Fibroblast of skin of back (primary cell): ENCODE data around the gene PHRF1.

Experiments used
- DNase-seq: peaks from one replicate; pipeline ENCODE4 v3.0.0-alpha.2; 2013

Gene PHRF1

DNA sequence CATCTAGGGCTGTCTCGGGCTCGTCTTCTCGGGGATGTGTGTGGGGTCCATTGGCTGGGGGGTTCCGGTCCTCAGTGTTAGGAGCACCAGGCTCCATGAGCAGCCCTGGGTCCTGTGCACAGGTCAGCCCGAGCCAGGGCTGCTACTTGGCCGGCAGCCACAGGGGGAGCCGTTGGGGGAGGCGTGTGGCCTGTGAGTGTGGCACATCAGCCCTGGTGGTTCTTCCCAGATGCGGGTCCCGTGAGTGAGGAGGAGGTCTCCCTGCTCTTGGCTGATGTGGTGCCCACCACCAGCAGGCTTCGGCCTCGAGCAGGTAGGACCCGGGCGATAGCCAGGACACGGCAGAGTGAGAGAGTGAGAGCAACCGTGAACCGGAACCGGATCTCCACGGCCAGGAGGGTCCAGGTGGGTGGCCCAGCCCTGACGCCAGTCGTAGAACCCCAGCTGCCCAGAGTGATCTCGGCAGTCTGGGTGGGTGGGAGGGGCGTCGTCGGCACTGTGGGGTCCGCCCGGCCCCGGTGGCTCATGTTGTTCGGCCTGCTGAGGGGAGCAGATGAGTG lies 21.0 kb downstream of the PHRF1 start:
- no peak for DNase-seq

DNA sequence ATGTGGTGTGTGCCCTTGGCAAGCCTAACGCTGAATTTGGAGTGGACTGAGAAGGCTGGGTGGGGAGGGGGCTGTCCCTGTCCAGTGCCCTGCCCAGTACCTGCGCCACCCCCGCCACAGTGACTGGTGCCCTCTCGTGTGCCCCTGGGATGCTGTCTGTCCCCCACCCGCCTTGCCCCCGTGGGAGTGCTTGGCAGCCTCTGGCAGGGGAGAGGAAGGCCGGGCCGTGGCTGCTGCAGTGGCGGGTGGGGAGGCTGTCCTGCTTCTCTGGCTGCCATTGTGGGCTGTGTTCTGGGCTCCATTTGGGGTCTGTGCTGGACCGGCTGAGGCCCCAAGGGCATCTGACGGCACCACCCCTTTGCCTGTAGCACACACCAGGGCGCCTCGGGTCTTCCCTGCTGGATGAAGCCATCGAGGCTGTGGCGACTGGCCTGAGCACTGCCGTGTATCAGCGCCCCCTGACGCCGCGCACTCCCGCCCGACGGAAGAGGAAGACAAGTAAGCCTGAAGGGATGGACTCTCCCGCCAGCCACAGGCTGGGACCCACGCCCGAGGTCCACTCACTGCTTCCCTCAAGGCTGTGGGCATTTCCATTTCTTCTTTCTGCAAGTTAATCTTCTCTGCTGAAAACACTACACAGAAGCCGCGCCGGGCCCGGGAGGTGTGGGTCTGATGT lies 21.9 kb downstream of the PHRF1 start:
- DNase-seq = no peak

DNA sequence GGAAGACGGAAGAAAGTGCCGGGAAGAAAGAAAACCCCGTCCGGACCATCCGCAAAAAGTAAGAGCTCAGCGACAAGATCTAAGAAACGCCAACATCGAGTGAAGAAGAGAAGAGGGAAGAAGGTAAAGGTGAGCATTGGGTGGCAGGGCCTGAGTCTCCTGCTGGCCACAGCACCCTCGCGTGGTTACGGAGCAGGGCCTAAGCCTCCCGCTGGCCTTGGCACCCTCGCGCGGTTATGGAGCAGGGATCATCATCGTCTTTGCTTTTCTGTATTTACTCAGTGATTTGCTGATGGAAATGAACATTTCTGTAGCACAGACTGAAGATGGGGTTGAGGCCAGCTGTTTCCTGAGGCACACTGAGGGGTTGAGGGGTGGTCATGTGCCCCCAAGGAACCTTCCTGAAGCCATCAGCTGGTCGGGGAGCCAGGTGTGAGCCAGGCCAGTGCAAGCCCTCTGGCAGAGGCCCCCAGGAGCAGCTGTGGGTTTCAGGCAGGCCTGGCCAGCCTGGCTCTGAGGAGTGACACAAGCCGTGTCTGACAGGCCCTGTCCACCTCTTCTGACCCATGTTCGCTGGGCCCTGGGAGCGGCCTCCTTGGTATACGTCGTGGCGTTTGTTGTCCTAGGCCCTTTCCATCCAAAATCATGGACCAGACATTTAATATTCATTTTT lies 25.4 kb downstream of the PHRF1 start:
- DNase-seq = no peak

DNA sequence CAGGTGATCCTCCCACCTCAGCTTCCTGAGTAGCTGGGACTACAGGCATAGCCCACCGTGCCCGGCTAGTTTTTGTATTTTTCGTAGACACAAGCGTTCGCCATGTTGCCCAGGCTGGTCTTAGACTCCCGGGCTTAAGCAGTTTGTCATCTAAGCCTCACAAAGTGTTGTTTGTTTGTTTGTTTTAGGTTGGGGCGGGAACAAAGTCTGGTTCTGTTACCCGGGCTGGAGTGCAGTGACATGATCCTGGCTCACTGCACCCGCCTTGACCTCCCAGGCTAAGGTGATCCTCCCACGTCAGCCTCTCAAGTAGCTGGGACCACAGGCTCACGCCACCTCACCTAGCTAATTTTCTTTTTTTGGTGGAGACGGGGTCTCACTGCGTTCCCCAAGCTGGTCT lies 26.9 kb downstream of the PHRF1 start:
- DNase-seq = no peak

DNA sequence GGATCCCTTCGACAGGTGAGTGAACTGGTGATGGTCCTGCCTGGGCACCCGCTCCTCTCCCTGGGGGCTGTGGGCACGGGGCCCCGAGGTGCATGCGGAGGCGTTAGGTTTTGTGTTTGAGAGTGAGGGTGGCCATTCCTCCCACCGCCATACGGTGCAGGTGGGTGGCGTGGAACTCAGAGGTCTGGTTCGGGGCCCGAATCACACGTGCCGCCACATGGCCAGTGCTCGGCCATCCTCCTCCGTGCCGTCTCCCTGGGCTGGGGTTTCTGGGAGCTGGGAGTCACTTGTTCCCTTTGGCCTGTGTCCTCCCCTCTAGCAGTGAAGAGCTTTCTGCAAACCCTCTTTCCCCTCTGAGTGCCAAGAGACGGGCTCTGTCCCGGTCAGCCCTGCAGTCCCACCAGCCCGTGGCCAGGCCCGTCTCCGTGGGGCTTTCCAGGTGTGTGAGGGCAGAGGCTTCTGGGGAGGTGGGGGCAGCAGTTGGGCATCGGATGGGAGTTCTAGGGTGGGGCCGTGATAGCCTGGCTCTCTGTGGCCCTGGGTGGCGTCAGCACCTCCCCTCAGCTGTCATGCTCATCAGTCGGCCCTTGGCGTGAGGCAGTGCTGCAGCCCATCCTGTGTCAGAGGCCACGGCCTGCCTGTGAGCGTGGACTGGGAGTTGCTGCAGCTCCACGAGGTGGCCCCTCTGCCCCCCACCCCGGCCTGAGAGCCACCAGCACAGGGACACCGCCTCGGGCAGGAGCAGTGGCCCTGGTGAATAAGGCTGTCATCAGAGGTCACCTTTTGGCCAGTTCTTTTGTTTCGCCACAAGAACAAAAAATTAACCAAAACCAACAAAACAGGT lies 29.2 kb downstream of the PHRF1 start:
- DNase-seq = no peak

DNA sequence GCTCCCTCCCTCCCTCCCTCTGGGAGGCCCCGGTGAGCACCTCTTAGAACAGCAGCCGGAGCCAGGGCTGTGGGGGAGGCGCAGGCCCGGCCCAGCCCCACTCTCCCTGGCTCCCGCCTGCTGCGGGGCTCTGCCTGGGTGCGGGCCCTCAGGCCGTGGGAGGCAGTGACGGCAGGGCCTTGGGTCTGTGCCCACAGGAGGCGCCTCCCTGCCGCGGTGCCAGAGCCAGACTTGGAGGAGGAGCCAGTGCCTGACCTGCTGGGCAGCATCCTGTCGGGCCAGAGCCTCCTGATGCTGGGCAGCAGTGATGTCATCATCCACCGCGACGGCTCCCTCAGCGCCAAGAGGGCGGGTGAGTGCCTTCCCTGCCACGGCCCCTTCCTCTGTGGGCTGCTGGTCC lies 30.0 kb downstream of the PHRF1 start:
- DNase-seq = no peak

DNA sequence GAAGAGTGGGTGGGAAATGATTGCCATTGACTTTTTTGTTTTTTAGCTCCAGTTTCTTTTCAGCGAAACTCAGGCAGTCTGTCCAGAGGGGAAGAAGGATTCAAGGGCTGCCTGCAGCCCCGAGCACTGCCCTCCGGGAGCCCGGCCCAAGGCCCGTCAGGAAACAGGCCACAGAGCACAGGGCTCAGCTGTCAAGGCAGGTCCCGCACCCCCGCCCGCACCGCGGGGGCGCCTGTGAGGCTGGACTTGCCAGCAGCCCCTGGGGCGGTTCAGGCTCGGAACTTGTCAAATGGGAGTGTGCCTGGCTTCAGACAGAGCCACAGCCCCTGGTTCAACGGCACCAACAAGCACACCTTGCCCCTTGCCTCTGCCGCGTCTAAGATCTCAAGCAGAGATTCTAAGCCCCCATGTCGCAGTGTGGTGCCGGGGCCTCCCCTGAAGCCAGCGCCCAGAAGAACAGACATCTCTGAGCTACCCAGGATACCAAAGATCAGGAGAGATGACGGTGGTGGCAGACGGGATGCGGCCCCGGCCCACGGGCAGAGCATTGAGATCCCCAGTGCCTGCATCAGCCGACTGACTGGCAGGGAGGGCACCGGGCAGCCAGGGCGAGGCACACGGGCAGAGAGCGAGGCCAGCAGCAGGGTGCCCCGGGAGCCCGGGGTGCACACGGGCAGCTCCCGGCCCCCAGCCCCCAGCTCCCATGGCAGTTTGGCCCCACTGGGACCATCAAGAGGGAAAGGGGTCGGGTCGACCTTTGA lies 30.9 kb downstream of the PHRF1 start:
- DNase-seq = no peak

DNA sequence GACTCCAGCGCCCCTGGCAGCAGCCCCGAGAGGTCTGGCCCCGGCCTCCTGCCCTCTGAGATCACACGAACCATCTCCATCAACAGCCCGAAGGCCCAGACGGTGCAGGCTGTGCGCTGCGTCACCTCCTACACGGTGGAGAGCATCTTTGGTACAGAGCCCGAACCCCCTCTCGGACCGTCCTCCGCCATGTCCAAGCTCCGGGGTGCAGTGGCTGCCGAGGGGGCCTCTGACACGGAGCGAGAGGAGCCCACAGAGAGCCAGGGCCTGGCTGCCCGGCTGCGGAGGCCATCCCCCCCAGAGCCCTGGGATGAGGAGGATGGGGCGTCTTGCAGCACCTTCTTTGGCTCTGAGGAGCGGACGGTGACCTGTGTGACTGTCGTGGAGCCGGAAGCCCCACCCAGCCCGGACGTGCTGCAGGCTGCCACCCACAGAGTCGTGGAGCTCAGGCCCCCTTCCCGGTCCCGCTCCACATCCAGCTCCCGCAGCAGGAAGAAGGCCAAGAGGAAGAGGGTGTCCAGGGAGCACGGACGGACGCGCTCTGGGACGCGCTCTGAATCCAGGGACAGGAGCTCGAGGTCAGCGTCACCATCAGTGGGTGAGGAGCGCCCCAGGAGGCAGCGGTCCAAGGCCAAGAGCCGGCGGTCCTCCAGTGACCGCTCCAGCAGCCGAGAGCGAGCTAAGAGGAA lies 31.8 kb downstream of the PHRF1 start:
- DNase-seq = no peak

DNA sequence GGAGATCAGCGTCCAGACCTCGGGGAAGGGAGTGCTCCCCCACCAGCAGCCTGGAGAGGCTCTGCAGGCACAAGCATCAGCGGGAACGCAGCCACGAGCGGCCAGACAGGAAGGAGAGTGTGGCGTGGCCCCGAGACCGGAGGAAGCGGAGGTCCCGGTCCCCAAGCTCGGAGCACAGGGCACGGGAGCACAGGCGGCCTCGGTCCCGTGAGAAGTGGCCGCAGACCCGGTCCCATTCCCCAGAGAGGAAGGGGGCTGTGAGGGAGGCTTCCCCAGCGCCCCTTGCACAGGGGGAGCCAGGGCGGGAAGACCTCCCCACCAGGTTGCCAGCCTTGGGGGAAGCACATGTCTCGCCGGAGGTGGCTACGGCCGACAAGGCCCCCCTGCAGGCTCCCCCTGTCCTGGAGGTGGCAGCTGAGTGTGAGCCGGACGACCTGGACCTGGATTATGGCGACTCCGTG lies 32.6 kb downstream of the PHRF1 start:
- DNase-seq = no peak

DNA sequence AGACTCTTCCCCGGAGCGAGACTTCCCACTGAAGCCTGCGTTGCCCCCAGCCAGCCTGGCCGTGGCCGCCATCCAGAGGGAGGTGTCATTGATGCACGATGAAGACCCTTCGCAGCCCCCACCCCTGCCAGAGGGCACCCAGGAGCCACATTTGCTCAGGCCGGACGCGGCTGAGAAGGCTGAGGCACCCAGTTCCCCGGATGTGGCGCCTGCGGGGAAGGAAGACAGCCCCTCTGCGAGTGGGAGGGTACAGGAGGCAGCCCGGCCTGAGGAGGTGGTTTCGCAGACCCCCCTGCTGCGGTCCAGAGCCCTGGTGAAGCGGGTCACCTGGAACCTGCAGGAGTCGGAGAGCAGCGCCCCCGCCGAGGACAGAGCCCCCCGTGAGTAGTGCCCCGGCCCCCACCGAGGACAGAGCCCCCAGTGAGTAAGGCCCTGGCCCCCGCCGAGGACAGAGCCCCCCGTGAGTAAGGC lies 33.1 kb downstream of the PHRF1 start:
- DNase-seq = no peak

DNA sequence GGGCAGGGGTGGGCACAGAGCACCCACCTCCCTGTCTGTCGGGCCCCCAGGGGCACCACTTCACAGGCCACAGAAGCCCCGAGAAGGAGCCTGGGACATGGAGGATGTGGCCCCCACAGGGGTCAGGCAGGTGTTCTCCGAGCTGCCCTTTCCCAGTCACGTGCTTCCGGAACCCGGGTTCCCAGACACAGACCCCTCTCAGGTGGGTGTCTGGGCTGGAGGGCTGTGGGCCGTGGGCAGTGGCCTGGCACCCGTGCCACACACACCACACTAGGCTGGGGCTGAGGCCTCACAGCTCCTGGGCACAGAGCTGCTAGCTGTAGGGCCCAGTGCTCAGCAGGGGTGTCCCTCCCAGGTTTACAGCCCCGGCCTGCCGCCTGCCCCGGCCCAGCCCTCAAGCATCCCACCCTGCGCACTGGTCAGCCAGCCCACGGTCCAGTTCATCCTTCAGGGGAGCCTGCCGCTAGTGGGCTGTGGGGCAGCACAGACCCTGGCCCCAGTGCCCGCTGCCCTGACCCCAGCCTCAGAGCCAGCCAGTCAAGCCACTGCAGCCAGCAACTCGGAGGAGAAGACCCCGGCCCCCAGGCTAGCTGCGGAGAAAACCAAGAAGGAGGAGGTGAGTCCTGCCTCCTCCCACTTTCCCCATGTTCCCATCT lies 34.0 kb downstream of the PHRF1 start:
- DNase-seq = no peak

DNA sequence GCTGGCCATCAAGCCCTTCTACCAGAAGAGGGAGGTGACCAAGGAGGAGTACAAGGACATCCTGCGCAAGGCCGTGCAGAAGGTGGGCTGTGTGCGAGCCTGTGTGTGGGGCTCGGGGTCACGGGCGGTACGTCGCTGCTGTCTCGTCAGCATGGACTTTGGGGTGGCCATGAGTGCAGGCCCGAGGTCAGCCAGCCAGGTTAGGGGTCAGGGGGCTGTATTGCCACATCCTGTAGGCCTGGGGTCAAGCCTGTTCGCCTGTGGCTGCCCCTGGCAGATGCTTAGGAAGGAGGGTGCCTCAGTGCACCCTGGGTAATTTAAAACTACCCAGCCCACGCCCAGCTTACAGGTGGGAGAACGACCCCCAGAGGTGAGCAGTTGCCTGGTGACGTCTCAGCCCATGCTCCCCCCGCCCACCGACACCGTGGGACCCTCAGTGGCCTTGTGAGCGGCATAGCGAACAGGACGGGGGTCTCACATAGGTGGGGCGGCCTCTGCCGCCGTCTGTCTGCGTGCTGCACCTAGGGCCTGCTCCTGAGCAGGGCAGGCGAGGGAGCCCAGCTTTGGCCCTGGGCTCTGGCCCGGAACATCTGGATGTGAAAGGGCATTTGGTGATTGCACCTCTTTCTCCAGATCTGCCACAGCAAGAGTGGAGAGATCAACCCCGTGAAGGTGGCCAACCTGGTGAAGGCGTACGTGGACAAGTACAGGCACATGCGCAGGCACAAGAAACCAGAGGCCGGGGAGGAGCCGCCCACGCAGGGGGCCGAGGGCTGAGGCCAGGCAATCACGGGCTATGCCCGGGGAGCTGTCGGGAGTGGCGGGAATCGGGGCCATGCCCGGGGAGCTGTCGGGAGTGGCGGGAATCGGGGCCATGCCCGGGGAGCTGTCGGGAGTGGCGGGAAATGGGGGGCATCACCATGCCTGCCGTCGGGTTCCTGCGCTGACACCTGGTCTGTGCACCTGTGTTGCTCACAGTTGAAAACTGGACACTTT lies 35.0 kb downstream of the PHRF1 start:
- no peak for DNase-seq

DNA sequence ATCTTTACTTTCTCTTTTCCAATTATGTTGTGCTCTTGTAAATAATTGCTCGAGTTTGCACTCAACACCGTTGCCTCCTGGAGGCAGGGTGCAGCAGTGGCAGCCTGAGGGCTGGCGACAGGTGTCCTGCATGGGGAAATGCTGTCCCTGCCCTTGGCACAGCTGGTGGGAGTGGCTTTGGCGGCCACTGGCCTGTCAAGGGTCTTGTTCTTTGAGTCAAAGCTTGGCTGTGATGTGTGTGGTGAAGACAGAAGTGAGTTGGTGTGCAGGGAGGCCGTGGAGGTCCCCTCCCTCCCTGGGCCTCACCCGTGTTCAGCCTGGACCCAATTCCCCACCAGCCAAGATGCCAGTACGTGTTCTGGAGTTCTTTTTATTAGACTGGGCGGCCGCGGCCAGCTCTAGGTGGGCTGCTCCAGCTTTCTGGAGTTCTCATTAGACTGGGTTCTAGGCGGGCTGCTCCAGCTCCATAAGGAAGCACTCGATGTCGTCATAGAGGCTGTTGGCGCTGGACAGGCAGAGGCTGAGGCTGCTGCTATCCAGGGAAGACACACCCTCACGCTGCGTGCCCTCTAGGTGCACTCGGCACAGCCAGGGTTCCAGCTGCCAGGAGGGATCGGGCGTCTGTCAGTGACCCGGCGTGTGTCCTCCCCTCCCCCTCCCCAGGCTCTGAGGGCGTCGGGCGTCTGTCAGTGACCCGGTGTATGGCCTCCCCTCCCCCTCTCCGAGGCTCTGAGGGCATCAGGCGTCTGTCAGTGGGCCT lies 36.1 kb downstream of the PHRF1 start:
- DNase-seq = no peak

DNA sequence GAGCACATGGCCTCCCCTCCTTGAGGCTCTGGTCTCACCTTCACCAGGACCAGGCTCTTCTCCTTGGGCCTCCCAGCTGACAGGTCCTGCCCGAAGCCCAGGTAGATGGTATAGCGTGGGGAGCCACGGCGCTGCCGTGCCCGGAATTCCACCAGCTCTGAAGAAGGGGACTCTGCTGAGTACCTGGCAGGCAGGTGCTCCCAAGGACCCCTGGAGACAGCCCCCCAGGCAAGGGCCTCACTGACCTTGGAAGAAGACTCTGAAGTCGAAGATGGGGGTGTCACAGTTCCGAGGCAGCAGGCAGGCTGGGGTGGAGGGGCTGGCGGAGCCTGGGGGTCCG lies 36.7 kb downstream of the PHRF1 start:
- DNase-seq = no peak

DNA sequence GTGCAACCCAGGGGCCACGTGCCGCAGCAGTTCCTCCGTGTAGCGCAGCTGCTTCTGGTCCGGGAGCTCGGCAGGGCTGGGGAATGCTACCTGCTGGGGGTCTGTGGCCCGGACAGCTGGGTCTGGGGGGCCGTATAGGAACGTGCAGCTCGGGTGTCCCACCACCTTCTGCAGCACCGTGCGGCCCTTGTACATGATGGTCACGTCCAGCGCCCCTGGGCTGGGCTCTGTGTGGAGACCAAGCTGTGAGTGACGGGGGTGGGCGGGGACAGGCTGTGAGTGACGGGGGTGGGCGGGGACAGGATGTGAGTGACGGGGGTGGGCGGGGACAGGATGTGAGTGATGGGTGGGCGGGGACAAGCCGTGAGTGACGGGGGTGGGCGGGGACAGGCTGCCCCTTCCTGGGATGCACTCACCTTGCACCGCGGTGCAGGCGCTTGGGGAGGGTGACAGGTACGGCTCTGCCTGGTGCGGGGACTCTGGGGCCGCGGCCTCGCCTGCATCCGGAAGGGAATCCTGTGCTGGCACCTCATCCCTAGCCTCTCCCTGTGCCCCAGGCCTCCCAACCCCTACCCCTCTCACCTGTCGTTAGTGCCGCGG lies 37.2 kb downstream of the PHRF1 start:
- DNase-seq = peak; percentile 30

DNA sequence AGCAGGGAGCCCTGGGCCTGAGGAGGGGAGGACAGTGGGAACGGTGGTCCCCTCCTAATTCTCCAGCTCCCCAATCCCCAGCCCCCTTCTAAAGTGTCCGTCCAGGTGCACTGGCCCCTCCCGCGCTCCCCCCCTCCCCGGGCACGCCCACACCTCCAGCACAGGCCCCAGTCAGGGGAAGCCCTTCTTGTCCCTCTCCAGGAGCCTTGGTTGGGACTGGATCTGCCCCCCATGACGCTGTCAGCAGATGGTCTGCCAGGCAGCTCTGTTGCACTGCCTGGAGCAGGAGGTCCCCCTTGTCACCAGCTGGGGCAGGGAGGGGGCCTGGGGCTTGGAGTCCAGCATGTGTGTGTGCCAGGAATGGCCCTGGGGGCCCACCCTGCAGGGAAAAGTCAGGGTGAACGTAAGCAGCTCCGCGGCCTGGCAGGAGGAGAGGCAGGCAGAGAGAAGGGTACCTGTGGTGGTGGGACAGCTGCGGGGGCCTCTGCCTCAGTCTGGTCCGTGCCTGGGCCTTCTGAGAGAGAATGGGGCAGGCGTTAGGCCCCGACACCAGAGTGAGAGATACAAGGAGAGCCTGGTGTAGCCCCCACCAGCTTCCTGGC lies 37.9 kb downstream of the PHRF1 start:
- DNase-seq = no peak

DNA sequence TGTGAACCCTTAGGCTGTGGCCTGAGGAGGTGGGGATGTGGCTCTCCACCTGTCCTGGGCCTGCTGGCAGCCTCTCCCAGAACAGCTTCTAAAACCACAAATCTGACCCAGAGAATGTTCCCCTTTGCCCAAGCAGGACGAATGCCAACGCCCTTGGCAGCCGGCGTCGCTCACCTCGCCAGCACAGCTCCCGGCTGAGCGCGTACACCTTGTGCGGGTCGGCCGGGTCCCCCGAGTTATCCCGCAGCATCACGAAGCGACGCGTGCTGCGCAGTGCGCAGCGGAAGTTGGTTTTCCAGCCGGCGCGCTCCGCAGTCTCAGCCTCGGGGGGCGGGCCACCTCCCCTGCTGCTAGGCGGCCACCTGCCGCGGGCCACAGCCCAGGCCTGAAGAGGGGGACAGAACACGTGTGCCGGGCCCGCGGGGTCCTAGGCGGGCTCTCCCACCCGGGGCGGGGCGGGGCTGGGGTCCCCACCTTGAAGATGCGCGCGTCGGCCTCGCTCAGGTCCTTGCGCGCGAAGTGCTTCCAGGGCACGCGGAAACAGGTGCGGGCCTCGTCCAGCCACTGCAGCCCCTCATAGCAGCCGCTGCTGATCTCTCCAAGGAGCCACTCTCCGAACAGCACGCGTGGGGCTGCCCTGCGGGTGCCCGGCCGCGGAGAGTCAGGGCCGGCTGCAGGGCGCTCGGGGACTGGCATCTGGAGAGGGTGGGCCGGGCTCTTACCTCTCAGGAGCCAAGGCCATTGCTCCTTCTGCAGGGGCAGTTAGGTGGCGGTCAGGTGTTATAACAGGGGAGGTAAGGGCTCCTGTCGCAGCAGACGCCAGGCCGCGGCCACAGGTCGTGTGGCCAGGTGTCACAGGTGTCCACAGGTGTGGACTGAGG lies 38.6 kb downstream of the PHRF1 start:
- DNase-seq = no peak
